Measurements from ENCODE around the gene UQCC3. TPM values are rescaled to one million over a fixed set of nuclear protein-coding genes. Genes with fewer than 3 reads are reported as not detected.

The UQCC3 gene
- total and polyA plus RNA-seq, 2 of the 13 experiments (the other 11 are each of a cell fraction or from before 2014, with no cell fraction given), result 7.7 to 16.0 TPM

- TF ChIP-seq, protein P1, sequence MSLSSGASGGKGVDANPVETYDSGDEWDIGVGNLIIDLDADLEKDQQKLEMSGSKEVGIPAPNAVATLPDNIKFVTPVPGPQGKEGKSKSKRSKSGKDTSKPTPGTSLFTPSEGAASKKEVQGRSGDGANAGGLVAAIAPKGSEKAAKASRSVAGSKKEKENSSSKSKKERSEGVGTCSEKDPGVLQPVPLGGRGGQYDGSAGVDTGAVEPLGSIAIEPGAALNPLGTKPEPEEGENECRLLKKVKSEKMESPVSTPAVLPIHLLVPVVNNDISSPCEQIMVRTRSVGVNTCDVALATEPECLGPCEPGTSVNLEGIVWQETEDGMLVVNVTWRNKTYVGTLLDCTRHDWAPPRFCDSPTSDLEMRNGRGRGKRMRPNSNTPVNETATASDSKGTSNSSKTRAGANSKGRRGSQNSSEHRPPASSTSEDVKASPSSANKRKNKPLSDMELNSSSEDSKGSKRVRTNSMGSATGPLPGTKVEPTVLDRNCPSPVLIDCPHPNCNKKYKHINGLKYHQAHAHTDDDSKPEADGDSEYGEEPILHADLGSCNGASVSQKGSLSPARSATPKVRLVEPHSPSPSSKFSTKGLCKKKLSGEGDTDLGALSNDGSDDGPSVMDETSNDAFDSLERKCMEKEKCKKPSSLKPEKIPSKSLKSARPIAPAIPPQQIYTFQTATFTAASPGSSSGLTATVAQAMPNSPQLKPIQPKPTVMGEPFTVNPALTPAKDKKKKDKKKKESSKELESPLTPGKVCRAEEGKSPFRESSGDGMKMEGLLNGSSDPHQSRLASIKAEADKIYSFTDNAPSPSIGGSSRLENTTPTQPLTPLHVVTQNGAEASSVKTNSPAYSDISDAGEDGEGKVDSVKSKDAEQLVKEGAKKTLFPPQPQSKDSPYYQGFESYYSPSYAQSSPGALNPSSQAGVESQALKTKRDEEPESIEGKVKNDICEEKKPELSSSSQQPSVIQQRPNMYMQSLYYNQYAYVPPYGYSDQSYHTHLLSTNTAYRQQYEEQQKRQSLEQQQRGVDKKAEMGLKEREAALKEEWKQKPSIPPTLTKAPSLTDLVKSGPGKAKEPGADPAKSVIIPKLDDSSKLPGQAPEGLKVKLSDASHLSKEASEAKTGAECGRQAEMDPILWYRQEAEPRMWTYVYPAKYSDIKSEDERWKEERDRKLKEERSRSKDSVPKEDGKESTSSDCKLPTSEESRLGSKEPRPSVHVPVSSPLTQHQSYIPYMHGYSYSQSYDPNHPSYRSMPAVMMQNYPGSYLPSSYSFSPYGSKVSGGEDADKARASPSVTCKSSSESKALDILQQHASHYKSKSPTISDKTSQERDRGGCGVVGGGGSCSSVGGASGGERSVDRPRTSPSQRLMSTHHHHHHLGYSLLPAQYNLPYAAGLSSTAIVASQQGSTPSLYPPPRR (CRISPR knock-in tag; IDR thresholded peaks at IDR 0.05; ENCODE audit: borderline replicate concordance), result no peak
- no peak for TF ChIP-seq SATB2 (CRISPR knock-in tag; IDR thresholded peaks at IDR 0.05)
- TF ChIP-seq TAF1 (CRISPR knock-in tag; IDR thresholded peaks at IDR 0.05), result no peak; the same call in none of the 2 replicates
- no peak for TF ChIP-seq ATF3 (CRISPR knock-in tag; IDR thresholded peaks at IDR 0.05)
- TF ChIP-seq KAT2B (IDR thresholded peaks at IDR 0.05; ENCODE audit: borderline replicate concordance, low read depth, low read length), result no peak
- TF ChIP-seq CEBPB (IDR thresholded peaks at IDR 0.05; ENCODE audit: borderline replicate concordance, low read depth, low read length), result no peak
- no peak for TF ChIP-seq JARID2 (CRISPR knock-in tag; IDR thresholded peaks at IDR 0.05; ENCODE audit: insufficient replicate concordance)
- no peak for TF ChIP-seq CHCHD3 (CRISPR knock-in tag; IDR thresholded peaks at IDR 0.05)
- TF ChIP-seq RARG (CRISPR knock-in tag; IDR thresholded peaks at IDR 0.05; ENCODE audit: low read depth), result no peak
- TF ChIP-seq AHDC1 (CRISPR knock-in tag; IDR thresholded peaks at IDR 0.05; ENCODE audit: borderline replicate concordance), result no peak
- no peak for TF ChIP-seq TEAD3 (CRISPR knock-in tag; optimal IDR thresholded peaks at IDR 0.05; ENCODE audit: borderline replicate concordance)
- no peak for TF ChIP-seq ZMYM4 (CRISPR knock-in tag; IDR thresholded peaks at IDR 0.05)
- no peak for TF ChIP-seq GPN1 (CRISPR knock-in tag; IDR thresholded peaks at IDR 0.05; ENCODE audit: borderline replicate concordance)
- no peak for TF ChIP-seq ZNF678 (CRISPR knock-in tag; IDR thresholded peaks at IDR 0.05)
- no peak for TF ChIP-seq IRX3 (CRISPR knock-in tag; IDR thresholded peaks at IDR 0.05; ENCODE audit: borderline replicate concordance, low read depth)
- TF ChIP-seq, protein P2, sequence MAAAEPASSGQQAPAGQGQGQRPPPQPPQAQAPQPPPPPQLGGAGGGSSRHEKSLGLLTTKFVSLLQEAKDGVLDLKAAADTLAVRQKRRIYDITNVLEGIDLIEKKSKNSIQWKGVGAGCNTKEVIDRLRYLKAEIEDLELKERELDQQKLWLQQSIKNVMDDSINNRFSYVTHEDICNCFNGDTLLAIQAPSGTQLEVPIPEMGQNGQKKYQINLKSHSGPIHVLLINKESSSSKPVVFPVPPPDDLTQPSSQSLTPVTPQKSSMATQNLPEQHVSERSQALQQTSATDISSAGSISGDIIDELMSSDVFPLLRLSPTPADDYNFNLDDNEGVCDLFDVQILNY (CRISPR knock-in tag; conservative IDR thresholded peaks at IDR 0.05), result no peak
- TF ChIP-seq ZFYVE20 (CRISPR knock-in tag; IDR thresholded peaks at IDR 0.05; ENCODE audit: borderline replicate concordance, low read depth), result no peak
These were observed 34.7 kb downstream of the UQCC3 start (continued) for GRCh38 chr11:62705880-62706849.
